ENCODE results near the gene BAG1.

BAG1 gene

DNA sequence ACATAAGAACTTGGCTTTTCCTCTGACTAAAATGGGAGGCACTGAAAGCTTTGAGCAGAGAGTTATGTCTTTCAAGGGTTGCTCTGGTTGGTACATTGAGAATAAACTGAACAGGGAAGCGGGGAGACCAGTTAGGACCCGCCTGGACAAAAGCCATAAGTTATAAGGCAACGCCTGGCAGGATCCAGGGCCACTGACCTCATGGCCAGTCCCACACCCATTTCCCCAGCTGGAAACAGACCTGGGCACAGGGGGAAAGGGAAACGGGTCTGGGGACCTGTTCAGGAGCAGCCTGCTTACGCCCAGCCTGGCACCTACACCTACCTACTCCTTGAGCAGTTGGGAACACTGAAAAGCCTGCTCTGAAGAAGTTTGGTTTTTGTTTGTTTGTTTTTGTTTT is 23.2 kb downstream of the BAG1 start:
- DNase-seq (ENCODE audit: low spot score) = no peak

DNA sequence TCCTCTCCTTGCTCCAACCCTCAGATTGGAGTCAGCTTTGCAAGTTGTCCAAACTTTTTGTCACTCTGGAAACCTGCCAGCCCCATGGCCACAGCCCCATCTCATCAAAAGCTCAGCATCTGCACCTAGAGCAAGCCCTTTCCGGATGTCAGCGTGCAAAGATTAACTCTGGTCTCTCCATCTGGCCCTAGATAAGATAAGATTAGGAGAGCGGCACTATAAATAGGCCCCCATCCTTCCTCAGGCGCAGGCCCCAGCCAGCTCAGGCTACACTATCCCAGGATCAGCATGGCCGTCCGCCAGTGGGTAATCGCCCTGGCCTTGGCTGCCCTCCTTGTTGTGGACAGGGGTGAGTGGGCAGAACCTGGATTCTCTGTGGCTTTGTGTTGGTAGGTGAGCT is 24.6 kb downstream of the BAG1 start, which contains the start of gene SPINK4:
Gene SPINK4, plus strand, starts transcription at position 247 of the 400 bp plus-strand sequence. Its CDS starts 42 bp downstream, at position 289.
- DNase-seq (ENCODE audit: low spot score) = no peak

DNA sequence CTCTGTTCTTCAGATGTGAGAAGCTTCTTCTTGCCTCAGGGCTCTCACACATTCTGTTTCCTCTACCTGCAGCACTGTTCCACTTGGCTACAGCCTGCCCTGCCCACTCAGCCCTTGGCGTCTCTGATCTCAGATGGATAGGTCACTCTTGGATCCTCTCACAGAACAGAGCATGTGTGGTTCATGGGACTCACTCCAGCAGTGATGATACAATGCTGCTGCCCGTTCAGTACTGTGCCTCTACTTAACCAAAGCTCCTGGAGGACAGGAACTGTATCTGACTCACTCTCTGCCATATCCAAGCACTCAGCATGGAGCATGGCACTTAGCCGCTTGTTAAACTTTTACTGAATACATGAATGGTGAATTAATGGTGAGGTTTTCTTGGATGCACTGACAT is 27.9 kb downstream of the BAG1 start:
- no peak for DNase-seq (ENCODE audit: low spot score)

DNA sequence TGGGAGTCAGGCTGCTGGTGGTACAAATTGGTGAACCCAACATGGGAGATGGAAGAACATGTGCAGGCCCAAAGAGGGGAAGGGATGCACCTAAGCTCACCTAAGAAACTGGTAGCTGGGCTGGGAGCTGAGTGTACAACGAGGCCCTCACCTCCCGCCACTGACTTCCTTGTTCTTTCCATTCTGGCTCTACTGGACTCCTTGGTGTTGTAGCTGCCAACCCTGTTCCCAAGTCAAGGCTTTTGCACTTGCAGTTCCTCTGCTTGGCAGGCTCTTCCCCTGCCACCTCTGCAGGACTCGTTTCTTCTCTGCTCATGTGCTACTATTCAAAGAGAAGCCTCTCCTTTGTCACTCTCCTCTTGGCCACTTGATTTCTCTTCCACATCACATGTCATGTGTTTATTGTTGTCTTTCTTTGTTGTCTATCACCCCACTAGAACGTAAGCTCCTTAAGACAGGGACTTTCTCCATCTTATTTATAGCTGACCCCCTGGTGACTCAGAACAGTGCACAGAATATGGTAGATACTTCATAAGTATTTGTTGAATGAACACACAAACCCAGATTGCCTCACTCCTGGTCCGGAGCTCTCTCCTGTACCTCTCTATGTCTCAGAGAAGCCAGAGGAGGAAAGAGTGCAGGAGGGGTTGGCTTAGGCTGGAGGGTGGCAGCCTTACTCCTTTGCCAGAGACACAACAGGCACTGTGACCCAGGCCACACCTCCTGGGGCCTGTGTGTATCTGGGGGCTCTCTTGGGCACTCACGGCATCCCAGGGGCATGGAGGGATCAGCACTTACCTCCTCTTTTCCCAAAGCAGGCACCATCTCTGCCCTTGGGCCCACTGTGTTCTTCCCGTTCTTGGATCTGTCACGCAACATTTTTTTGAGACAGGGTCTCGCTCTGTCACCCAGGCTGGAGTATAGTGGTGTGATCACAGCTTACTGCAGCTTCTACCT is 29.7 kb downstream of the BAG1 start:
- no peak for DNase-seq (ENCODE audit: low spot score)

DNA sequence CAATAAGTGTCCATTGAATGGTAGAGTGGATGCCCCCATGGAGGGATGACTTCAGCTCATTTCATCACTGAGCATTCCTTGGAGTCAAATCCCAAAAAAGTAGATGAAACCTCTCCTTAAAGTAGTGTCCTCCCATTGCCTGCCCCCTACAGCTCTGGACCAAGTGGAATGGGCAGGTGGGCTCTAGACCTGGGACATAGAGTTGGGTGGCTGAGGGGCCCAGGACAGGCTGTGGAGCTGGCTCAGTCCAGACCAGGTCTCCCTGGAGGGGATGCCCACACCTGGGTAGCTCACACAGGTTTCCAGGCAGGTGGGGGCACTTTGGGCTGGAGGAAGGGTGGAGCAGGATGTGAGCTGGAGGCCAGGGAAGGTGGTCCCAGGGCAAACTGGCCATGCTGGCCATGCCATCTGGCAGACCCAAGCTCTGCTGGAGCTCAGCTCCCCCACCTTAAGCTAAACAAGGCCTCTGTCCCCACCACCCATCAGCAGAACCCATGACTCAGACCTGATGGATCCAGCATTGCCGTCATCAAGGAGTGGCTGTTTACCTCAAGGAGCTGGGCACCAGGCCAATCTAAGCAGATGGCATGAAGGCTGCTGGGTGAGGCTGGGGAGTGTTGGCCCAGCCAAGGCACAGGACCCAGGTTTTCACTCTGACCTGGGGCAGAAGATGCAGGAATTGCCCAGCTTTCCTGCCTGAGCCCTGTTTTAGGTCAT is 30.7 kb downstream of the BAG1 start:
- DNase-seq (ENCODE audit: low spot score) = no peak

DNA sequence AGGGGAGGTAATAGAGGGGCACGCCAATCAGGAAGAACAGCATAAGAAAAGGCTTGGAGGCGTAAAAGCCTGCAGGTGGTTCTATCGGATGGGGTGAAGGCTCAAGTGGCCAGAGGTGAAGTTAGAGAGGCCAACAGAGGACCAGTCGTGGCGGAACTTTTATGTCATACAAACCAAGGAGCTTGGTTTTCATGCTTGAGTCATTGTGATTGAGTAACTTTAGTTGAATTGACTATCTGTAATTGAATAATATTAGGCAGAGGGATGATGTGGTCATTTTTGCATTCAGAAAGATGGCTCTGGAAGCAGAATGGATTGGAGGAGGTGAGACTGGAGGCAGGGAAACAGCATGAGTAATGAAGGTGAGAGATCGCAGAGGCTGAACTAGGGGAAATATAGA is 31.7 kb downstream of the BAG1 start:
- DNase-seq (ENCODE audit: low spot score) = no peak

DNA sequence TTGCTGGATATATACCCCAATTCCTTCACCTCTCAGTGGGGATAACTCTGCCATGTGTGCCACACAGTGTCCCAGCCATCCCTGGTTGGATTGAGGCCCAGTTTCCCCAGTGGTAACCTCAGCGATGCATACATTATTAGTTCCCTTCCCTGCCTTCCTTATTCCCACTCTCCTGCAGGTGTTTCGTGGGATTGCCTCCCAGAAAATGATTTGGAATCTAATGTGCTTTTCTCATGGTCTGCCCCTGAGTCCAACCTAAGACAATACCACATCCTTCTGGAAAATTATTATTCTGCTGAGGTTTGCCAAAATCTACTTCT is 32.9 kb downstream of the BAG1 start:
- DNase-seq (ENCODE audit: low spot score) = no peak

DNA sequence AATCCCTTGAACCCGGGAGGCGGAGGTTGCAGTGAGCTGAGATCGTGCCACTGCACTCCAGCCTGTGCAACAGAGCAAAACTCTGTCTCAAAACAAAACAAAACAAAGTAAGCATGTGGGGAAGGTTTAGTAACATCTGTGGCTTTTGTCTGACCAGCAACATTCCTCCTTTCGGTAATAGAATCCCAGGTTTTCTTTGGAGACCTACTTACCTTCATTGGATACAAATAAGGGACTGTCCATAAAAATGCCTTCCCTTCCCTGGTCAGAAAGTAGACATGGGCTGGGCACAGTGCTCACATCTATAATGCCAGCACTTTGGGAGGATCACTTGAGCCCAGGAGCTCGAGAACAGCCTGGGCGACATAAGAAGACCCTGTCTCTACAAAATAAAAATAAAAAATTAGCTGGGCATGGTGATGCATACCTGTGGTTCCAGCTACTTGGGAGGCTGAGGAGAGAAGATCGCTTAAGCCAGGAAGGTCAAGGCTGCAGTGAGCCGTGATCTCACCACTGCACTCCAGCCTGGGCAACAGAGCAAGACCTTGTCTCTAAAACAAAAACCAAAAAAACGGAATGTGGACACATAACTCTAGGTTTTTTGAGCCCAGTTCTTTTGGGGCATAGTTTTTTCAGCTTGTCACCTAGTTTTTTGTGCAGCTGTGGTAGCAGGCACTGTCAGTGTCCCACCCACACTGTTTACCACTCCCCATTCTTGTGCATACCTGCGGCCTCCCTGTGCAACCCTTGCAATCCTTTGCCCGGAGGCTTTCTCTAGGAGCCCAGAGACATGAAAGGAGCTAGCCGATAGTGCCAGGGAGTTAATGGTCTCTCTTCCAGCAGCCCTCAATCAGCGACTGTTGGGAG is 33.5 kb downstream of the BAG1 start:
- no peak for DNase-seq (ENCODE audit: low spot score)

DNA sequence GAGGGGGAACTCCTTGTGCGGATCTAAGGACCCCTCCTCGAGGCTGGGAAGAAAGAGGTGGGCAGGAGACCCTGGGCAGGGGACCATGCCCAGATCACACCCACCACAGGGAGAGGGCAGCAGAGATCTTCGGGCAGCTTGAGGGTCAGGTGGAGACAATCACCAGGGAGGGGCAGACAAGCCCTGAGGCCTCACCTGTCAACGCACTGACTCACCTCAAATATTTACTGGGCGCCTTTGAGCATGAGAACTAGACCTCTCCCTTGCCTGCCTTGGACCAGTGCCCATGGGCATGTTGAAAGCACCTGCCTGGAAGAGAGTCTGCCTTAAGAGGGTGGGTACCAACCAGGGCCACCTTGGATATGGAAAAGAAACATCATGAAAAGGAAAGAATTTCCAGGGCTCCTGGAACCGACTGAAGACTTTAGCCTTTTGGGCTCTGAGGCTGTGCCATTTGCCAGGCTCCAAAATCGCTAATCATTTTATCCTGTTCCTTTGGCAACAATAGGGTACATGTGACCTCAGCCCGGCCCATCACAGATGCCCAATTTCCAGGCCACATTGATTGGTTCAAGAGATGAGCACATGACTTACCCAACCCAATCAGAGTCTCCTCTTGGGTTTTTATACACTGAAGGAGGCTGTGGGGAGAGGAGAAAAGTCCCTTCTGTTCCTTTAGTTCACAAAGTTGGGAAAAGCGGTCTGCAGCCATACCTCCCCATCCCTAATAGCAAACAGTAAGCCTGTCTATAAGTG is 35.0 kb downstream of the BAG1 start:
- DNase-seq (ENCODE audit: low spot score) = no peak

DNA sequence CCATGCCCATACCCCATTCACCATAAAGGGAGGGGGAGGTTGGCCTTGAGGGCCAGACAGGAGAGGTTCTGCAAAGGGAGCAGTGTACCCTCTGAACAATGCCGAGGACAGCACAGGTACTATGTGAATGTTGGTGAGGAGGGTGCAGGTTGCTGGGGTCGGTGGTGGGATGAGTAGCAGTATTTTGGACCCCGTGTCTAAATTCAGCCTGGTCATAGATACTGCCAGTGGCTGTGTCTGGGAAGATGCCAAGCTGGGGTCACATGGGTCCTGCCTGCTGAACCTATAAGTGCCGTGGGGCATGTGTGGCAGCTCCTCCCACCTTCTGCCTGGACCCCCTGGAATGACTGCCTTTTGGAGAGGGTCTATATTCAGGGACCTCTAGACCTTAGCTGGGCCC is 35.9 kb downstream of the BAG1 start:
- no peak for DNase-seq (ENCODE audit: low spot score)

DNA sequence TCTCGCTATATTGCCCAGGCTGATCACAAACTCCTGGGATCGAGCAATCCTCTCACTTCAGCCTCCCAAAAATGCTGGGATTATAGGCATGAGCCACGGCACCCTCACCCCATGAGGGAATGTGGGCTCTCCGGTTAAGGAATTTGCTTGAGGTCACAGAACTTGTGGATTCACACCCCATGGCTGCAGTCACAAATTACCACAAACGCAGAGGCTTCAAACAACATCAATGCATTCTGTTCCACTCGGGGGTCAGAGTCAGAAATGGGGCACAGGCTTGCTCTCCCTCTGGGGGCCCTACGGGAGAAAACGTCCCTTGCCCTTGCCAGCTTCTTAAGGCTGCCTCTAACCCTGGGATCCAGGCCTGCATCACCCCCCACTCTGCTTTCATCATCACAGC is 36.8 kb downstream of the BAG1 start:
- no peak for DNase-seq (ENCODE audit: low spot score)

DNA sequence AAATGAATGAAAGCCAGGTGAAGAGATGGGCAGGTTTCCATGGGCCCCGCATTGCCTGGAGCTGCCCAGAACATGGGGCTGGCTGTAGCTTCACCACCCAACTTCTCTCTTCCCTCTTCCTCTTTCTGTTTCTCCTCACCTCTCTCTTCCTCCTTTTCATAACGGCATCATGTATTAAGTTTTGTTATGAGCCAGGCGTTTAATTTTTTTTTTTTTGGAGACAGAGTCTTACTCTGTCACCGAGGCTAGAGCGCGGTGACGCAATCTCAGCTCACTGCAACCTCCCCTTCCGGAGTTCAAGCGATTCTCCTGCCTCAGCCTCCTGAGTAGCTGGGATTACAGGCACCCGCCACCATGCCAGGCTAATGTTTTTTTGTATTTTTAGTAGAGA is 37.5 kb downstream of the BAG1 start:
- DNase-seq (ENCODE audit: low spot score) = no peak

DNA sequence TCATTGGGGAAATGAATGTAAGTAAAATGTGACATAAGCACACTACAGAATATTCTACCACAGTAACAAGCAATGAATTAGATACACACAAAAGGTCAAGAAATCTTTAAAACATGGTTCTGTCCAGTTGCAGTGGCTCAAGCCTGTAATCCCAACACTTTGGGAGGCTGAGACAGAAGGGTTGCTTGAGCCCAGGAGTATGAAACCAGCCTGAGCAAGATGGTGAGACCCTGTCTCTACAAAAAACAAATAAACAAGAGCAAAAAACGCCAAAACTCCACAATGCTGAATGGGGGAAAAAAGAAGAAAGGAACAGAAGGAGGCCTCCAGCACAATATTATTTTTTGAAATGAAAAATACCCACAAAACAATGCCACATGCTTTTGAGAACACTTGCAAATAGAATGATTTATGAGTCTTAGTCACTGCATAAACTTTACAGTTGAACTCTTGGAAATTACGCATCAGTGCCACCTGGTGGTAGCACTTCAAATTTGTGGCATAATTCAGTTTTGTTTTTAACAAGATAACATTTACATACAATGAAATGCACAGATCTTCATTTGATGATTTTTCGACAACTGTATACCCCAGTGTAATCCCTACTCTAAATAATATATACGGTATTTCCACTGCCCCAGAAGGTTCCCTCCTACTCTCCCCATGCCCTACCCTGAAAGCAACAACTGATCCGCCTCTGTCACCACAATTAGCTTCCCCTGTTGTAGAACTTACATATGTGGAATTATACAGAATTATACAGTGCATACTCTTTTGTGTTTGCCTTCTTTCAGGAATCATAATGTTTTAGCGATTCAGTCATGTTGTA is 39.0 kb downstream of the BAG1 start:
- peak; percentile 90 for DNase-seq (ENCODE audit: low spot score)

DNA sequence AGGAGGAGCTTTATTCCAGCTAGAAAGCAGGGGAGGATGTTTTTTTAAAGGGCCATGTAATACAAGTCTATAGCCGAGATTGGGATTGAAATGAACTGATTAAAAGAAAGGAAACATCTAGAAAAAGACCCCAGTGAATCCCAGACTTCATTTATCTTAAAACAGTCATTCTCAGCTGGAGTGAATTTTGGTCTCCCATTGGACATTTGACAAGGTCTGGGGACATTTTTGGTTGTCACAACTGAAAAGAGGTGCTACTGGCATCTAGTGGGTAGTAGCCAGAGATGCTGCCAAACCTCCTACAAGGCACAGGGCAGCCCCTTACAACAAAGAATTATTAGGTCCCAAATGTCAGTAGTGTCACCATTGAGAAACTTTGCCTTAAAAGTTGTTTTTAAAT is 40.8 kb downstream of the BAG1 start:
- no peak for DNase-seq (ENCODE audit: low spot score)

DNA sequence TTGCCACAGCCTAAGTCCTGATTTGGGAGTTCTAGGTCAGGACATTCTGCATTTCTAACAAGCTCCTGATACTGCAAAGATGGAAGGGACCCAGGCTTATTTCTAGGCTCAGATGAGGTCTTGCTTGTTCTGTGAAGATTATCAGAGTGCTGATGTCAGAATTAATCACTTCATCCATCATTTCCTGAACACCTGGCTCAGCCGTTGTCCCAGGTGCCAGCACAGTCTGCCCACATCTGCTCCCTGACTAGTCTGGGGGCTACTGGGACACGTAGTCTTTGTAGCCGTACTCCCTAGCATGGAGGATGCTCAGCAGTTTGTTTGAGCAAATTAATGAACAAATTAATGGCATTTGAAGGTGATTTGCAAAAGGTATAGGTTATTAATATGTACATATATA is 42.5 kb downstream of the BAG1 start:
- peak; percentile 18 for DNase-seq (ENCODE audit: low spot score)

DNA sequence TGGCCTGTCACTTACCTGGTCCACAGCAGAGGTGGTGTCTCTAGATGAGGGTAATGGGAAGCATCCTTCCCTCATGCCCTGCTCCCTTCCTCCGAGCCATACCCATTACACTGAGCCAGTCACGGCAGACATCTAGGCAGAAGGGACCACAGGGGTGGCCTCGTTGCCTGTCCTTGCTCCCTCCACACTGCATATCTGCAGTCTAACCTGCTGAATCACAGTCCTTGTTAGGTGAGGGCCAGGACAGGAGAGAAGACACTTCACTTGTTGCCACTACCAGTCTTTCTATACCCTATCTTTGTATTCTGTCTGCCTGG is 43.0 kb downstream of the BAG1 start:
- DNase-seq (ENCODE audit: low spot score) = no peak

DNA sequence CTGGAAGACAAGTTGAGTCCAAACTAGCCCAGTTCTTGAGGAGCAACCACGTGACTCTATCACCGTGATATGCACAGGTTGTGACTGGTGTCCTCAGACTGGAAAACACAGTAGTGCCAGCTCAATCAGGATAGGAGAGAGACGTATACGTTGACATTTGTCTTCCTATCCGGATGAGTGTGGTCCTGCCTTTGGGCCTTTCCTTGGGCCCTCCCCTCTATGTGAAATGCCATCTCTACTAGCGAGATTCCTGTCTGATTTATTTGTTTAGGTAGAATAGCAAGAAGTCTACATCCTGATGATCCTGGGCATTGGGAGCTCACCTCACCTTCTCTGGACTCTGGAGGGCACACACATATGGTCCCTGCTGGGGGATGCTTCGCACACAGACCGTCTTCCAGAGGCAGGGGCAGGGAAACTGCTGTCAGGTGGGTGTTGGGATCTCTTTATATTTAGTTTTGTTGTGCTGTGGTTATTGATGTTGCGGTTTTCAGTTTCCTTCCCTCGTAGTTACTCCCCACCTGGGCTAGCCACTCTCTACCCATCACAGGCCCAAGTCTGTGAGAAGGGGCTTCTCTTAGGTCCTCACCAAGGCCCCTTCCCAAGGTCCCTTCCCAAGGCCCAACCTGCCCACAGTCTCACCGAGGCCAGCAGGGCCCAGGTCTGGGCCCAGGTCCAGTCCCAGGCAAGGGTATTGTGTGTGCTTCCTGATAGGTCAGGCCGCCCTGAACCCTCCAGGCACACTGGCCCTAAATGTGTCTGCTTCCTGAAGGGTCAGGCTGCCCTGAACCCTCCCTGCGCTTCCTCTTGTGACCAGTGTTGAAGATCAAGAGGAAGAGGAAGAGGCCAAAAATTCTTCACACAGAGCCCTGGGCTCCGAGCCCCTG is 43.6 kb downstream of the BAG1 start:
- no peak for DNase-seq (ENCODE audit: low spot score)

DNA sequence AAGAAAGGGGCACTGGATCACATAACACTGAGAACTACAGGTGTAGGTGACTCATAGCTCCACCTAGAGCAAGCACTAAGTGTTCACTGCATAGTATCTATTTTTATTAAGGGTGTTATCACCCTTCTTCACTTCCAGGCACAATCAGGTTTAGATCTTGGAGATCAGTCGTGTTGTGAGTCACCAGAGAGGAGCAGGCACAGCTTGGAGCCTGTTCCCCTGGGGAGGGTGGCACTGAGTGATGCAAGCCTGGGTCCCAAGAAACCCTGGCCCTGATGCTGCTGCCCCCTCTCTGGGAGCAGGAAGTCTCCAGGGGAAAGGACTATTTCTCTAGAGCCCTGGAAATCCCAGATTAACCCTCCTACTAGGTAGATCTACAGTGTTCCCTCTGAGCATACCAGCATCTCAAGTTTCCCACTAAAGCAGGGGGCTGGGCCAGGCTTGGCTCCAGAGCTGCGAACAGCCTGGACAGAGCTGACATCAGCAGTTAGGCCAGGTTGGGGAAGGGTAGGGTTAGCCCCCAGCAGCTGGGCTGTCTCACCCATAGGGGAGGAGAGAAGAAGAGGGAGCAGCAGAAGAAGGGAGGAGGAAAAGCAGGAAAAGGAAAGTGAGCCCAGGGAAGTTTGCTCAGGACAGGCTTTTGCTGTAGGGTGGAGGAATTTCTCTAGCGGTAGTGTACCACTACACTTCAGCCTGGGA is 52.7 kb downstream of the BAG1 start:
- no peak for DNase-seq (ENCODE audit: low spot score)

DNA sequence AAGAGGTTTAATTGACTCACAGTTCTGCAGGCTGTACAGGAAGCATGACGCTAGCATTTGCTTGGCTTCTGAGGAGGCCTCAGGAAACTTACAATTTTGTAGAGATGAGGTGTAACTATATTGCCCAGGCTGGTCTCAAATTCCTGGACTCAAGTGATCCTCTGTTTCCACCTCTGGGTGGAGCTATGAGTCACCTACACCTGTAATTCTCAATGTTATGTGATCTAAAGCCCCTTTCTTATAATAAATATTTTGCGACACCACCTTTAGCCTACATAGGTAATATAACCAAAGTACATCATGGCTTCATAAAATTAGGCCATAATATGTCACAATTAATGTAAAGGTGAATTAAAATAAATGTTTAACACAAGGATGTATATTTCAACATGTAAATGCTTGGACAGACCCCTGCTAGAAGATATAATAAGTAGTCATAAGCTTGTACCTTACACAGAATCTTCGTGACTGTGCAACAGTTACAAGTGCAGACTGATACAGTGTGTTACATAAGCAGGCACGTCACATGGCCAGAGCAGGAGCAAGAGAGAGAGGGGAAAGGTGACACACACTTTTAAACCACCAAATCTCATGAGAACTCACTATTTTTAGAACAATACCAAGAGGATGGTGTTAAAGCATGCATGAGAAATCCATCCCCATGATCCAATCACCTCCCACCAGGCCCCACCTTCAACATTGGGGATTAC is 54.3 kb downstream of the BAG1 start:
- DNase-seq (ENCODE audit: low spot score) = no peak
